ENCODE measurements around the gene OR2K2. TPM values are rescaled to one million over a fixed set of nuclear protein-coding genes. Genes with fewer than 3 reads are reported as not detected.
"Not testable (repeated sequence)": the region's sequence is repeated elsewhere in the genome, so short reads cannot be mapped to it uniquely, and the experiment has no call there.

Gene OR2K2
- total and polyA plus RNA-seq, 12 donors = not detected

GRCh38 chr9:111352545-111352944 is 22.5 kb upstream of the OR2K2 start:
- H3K36me3 ChIP-seq (replicated peaks in 1 of 2) = no peaks in the 10 kb centered on the region
- H3K27me3 ChIP-seq = no peaks in the 10 kb centered on the region
- TF ChIP-seq, protein P1, sequence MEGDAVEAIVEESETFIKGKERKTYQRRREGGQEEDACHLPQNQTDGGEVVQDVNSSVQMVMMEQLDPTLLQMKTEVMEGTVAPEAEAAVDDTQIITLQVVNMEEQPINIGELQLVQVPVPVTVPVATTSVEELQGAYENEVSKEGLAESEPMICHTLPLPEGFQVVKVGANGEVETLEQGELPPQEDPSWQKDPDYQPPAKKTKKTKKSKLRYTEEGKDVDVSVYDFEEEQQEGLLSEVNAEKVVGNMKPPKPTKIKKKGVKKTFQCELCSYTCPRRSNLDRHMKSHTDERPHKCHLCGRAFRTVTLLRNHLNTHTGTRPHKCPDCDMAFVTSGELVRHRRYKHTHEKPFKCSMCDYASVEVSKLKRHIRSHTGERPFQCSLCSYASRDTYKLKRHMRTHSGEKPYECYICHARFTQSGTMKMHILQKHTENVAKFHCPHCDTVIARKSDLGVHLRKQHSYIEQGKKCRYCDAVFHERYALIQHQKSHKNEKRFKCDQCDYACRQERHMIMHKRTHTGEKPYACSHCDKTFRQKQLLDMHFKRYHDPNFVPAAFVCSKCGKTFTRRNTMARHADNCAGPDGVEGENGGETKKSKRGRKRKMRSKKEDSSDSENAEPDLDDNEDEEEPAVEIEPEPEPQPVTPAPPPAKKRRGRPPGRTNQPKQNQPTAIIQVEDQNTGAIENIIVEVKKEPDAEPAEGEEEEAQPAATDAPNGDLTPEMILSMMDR (IDR thresholded peaks at IDR 0.05) = no peak
- TF ChIP-seq POLR2A (IDR thresholded peaks at IDR 0.05) = no peak
- H3K4me3 ChIP-seq = no peak overlapping the region
- WGBS, 4 donors = 81 to 94% (median 85%) methylated on average over 2 of the region's 2 CpGs
- H3K9me3 ChIP-seq (replicated peaks in 1 of 3) = no peaks in the 10 kb centered on the region
- no peak for DNase-seq
- intact Hi-C loops (cut with DNase I) = no loop called here
- H3K4me1 ChIP-seq (replicated peaks in 1 of 2) = peaks cover 0 to 4% of the 10 kb centered on the region in 2 donors
- H3K27ac ChIP-seq = no peak overlapping the region

DNA sequence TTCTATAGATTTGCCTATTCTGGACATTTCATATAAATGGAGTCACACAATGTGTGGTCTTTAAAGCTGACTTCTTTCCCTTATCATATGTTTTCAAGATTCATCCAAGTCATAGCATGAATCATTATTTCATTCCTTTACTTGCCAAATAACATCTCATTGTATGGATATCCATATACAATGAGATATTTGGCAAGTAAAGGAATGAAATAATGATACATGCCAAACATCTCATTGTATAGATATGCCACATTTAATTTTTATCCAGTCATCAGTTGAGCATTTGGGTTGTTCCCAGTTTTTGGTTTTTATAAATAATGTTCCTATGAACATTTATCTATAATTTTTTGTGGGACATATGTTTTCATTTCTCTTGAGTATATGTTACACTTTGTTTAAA is 20.5 kb upstream of the OR2K2 start:
- no peak for TF ChIP-seq POLR2A (IDR thresholded peaks at IDR 0.05)
- TF ChIP-seq, protein P1 (IDR thresholded peaks at IDR 0.05) = no peak
- Histone ChIP-seq H3K27me3 (no peaks in the 10 kb centered on the region), H3K9me3 (replicated peaks in 1 of 3) (no peaks in the 10 kb centered on the region), H3K4me3 (no peak overlapping the region), H3K4me1 (replicated peaks in 1 of 2) (no peaks in the 10 kb centered on the region), H3K27ac (no peak overlapping the region), H3K36me3 (replicated peaks in 1 of 2) (no peaks in the 10 kb centered on the region)
- intact Hi-C loops (cut with DNase I) = no loop called here
- no peak for DNase-seq

DNA sequence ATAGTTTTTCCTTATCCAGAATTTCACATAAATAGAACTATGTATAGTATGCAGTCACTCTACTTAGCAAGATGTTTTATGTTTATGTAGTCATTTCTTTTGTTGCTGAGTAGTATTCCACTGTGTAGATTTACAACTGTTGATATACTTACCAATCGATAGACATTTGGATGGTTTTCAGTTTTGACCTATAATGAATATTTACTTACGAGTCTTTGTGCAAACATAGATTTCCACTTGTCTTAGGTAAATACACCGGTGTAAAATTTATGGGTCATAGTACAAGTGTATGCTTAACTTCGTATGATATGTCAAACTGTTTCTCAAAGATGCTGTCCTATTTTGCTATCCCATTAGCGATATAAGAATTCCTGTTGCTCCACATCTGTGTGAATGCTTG is 19.7 kb upstream of the OR2K2 start:
- no peak overlapping the region for H3K4me3 ChIP-seq
- DNase-seq = no peak
- no peaks in the 10 kb centered on the region for H3K36me3 ChIP-seq (replicated peaks in 1 of 2)
- TF ChIP-seq POLR2A (IDR thresholded peaks at IDR 0.05) = no peak
- TF ChIP-seq, protein P1 (IDR thresholded peaks at IDR 0.05) = no peak
- H3K27ac ChIP-seq = no peak overlapping the region
- H3K9me3 ChIP-seq (replicated peaks in 1 of 3) = no peaks in the 10 kb centered on the region
- H3K27me3 ChIP-seq = no peaks in the 10 kb centered on the region
- intact Hi-C loops (cut with DNase I) = no loop called here
- WGBS, 4 donors = 72 to 79% (median 75%) methylated on average over 5 of the region's 5 CpGs
- no peaks in the 10 kb centered on the region for H3K4me1 ChIP-seq (replicated peaks in 1 of 2)

DNA sequence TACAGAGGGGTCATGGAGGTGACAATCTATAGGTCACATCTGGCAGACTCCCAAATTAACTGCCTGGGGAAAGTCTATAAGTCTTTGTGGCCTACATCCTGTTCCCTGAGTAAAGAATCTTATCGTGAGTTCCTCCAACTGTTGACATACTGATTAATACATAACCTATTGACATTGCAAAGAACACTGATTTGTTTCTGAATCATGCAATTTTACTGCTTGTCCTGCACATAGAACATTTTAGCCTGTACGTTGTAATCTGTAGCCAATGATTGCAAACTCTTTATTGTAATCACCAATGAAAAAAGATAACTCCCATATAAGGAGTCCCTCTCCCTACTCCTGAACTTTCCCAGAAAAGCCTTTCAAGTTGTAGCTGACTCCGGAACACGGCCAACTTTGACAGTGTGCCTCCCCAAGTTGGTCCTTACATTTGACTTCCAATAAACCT is 18.8 kb upstream of the OR2K2 start:
- Histone ChIP-seq H3K4me3 (no peak overlapping the region), H3K4me1 (replicated peaks in 1 of 2) (no peaks in the 10 kb centered on the region), H3K27me3 (no peaks in the 10 kb centered on the region), H3K36me3 (replicated peaks in 1 of 2) (no peaks in the 10 kb centered on the region), H3K27ac (no peak overlapping the region), H3K9me3 (replicated peaks in 1 of 3) (no peaks in the 10 kb centered on the region)
- TF ChIP-seq, protein P1 (IDR thresholded peaks at IDR 0.05) = no peak
- TF ChIP-seq POLR2A (IDR thresholded peaks at IDR 0.05) = no peak
- DNase-seq = no peak
- intact Hi-C loops (cut with DNase I) = no loop called here
- WGBS, 4 donors = 36 to 41% (median 39%) methylated on average over 4 of the region's 4 CpGs

- 76 to 79% (median 79%) methylated on average over 5 of the region's 5 CpGs; no CpG with 5 or more reads in 1 of the 4 donors for WGBS, 4 donors
- H3K27ac ChIP-seq; H3K36me3 ChIP-seq (replicated peaks in 1 of 2); DNase-seq; H3K4me3 ChIP-seq; H3K4me1 ChIP-seq (replicated peaks in 1 of 2); H3K27me3 ChIP-seq; intact Hi-C loops (cut with DNase I); H3K9me3 ChIP-seq (replicated peaks in 1 of 3): not testable (repeated sequence)
Measured at GRCh38 chr9:111334318-111334863, 4.4 kb upstream of the OR2K2 start.
